Left colon (tissue), 2 donors: Measurements from ENCODE around the gene PBX4. TPM values are rescaled to one million over a fixed set of nuclear protein-coding genes. Genes with fewer than 3 reads are reported as not detected.
"Not testable (repeated sequence)": the region's sequence is repeated elsewhere in the genome, so short reads cannot be mapped to it uniquely, and the experiment has no call there.

ENCODE experiments used
- ATAC-seq: fragments of 200-7000 bp; cut with Tn5 transposase; one replicate; pipeline ENCODE4 v1.9.1; 2020; ENCODE audit warnings: mild to moderate bottlenecking, moderate library complexity
- DNase-seq, 2 donors: peaks; one replicate each; pipeline ENCODE4 v3.0.0-alpha.2; 2020
- intact Hi-C, 2 donors: fragments of 100-400 bp; cut with DNase I in 1 of 2; cut with micrococcal nuclease in 1 of 2; formaldehyde crosslinking; loops; one replicate each; pipeline versions ENCODE4 v1.11.2 to v1.14.0; 2022; cut with DNase I, micrococcal nuclease
- total RNA-seq, 2 donors: library from RNA; stranded (reverse); fragmentation: NEBNext Ultra II Directional; extraction: Animal tissue kit (Norgen Biotek cat#: 25700); gene quantifications; one replicate each; pipeline ENCODE4 v1.2.1, GENCODE V29; 2021
- donor health status: DM: no; HTN: no; CAD: no.
- donor health status: DM: yes; HTN: yes; CAD: no.

The PBX4 gene
- total RNA-seq, 2 donors from 2014 or later, result 2.5 to 2.9 TPM

DNA sequence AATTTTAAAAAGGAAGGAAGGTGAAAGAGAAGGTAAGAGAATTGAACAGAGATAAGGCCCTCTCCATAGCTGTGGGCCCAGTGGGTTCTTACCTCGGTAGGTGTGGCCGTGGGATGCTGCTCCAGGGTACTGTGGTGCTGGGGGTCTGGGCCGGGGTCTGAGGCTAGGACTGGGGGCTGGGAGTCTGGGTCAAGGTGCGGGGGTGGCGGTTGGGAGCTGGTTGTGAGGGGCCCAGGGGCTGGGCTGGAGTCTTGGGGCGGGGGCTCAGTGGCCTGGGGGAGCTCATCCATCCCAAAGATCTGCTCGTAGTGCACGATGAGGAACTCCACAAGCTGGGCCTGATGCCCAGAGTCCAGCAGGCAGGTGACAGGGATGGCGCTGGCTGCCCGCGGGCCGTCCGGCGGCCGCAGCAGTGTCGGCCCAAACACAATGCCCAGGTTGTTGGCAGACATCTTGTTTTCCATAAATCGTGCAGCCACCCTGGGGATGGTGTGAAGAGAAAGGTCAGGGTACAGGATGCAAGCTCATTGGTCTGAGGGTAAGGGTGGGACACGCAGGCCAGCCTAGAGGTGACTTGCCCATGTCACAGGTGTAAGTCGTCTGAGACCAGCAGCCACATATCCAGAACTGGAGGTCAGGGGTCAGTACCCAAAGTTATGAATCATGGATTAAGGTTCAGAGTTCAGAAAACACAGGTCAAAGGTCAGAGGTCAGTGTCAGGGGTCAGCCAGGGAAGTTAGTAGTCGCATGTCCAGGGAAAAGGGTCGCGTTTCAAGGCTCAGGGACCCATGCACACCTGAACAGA lies 15.4 kb upstream of the PBX4 start:
- ATAC-seq (no peak), DNase-seq (no peak)
- intact Hi-C loops, result no loop called here

DNA sequence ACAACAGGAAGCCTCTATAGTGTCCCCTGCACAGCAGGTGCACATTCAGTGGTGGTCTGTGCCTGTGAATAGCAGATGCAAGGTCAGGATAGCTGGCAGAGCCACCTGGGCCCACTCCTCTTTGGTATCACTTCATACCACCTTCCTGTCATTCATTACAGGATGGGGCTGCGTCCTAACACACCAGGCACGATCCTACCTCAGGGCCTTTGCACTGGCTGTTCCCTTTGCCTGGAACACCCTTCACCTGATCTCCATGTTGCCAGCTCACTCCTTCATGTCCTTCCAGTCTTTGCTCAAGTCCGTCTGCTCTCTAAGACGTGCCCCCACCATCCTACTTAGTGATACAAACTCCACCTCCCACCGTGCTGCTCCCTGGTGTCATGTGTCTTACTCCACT lies 14.2 kb upstream of the PBX4 start:
- no peak for DNase-seq
- intact Hi-C loops, result no loop called here
- no peak for ATAC-seq

DNA sequence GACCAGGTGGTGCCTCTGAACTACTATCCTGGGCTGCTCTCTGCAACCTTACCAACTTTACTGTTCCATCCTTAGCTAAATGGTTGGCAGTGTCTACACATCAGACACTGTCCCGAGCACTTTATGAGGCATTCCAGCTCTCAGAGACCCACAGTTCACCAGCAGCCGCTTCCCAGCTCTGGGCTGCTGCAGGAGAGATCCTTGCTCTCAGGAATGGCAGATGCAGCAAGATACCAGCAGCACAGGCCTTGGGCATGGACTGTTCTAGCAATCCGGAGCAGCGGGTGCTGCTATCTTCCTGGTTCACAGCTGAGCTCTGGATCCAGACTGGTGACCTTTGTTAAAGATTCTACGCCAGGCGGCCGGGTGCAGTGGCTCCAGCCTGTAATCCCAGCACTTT lies 12.9 kb upstream of the PBX4 start:
- DNase-seq, result no peak
- intact Hi-C loops, result no loop called here
- ATAC-seq, result no peak

DNA sequence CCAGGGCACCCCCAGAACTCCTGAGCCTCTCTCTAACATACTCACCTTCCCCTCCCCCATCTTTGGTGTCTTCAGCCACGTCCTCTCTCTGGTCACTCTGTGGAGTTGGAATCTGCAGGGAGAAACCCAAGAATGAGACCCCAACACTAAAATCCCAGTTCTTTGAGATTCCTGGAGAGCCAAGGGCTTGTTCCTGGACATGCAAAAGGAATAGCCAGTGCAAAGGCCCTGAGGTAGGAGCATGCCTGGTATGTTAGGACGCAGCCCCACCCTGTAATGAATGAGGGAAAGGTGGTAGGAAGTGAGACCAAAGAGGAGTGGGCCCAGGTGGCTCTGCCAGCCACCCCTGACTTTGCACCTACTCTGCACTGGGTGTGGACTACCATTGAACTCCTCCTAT lies 11.9 kb upstream of the PBX4 start:
- intact Hi-C loops, result no loop called here
- DNase-seq, result no peak
- ATAC-seq, result no peak

DNA sequence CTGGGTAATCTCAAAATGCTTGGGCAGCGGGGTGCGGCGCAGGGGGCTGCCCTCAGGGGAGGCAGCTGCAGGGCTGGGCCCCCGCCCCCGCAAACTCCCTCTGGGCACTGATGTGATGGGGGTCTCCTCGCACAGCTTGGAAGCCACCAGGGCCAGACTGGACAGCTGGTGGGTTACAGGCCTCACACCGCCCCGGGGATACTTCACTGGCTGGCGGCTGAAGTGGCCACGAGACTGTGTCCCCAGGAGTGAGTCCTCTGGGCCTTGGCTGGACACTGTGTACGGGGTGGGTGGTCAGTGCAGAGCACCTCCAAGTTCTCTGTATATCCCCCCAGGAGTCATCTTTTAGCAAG lies 11.6 kb upstream of the PBX4 start:
- ATAC-seq (no peak), DNase-seq (no peak)
- intact Hi-C loops, result no loop called here

DNA sequence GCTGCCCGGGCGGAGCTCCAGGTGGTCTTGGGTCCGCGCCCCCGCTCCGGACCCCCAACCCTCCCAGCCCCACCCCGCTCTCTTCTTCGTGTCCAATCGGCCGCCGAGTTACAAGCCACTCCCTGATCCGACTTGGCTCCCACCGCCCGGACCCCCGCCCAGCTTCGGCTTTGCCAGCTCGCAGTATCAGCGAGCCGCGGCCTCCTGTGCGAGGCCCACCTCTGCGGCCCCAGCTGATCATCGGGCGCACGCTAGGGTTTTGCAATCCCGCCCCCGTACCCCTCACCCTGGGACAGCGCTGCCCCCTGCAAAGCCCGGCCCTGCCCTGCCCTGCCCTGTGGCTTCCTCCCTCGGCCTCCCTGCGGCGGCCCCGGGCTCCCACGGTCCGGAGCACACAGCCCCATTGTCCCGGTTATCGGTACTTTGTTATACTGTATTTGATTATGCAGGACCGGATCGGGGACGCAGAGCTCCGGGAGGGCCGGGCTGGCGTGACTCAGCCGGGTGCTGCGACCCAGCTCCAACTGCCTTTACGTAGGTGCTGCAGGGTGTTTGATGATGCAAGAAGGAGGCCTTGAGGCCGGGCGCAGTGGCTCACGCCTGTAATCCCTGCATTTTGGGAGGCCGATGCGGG lies 10.1 kb upstream of the PBX4 start:
- intact Hi-C loops, result no loop called here
- ATAC-seq (peak; percentile 56), DNase-seq (peak; percentile 48 to 57)

DNA sequence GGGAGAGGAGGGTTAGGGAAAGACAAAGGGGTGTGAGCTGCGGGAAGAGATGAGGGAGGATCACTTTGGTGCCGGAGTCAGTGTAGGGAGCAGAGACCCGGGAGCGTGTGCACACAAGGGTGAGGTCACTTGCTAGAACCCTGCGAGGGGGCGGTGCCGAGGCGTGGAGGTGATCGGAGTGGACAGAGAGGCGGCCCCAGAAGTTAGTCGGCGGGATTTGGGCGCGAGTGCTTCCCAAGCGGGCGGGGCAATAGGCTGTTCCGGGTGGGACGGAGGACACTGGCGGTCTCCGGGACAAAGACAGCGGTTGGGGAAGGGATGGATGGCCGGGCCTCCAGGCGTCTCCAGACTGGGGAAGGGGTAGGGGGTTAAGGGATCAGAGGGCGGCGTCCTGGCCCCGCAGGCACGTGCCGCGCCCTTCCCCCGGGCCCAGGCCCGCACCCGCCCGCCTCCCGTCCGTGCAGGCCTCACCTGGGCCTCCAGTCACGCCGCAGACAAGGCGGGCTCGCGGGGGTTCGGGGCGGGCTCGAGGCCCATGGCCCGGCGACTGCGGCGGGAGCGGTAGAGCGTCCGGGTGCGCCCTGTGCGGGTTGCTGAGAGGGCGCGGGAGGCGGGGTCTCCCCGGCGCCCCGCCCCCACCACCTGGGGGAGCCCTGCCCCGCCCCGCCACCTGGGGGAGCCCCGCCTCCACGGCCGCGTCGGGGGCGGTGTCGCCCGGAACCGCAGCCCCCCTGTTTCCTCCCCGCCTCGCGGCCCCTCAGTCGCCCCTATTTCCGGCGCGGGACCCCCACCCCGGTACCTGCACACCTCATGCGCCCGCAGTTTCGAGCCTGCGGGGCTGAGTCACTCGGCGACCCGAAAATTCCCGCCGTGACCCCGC lies 9.4 kb upstream of the PBX4 start, which contains the start of gene LPAR2:
LPAR2 (minus strand) TSS at position 600 of the 880 bp plus-strand sequence. CDS start 945 bp downstream, outside the sequence.
- DNase-seq (peak; percentile 74 to 83), ATAC-seq (peak; percentile 88)
- intact Hi-C loops, result no loop called here

DNA sequence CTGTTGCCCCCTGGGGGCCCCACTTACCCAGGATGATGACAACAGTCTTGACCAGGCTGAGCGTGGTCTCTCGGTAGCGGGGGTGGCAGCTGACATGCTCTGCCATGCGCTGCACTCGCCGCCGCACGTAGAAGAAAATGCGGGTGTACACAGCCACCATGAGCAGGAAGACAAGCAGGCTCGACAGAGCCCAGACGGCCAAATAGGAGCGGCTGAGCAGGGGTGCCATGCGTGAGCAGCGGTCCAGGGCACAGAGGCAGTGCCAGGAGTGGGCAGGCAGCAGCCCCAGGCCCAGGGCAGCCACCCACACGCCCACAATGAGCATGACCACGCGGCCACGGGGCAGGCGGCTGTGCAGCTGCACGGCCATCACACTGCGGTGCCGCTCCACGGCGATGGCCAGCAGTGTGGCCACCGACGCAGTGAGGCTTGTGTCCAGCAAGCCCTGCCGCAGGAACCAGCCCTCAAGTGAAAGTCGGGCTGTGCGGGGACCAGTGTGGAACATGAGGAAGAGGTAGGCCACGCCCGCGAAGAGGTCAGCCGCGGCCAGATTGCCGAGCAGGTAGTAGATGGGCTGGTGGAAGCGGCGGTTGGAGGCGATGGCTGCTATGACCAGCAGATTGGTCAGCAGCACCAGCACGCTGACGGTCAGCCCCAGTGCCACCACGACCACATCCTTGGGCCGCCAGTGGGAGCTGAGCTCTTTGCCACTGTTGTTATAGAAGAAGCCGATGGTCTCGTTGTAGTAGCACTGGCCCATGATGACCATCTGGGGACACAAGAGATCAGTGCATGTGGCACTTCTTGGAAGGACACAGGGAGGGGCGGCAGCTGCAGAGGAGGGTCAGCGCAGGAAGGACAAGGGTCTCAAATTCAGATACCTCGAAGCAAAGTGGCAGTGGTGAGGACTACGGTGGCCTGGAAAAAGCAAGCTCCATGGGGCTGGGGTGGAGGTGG lies 8.3 kb upstream of the PBX4 start:
- ATAC-seq (no peak), DNase-seq (peak in 1 of 2 donors; percentile 31)
- intact Hi-C loops, result no loop called here

DNA sequence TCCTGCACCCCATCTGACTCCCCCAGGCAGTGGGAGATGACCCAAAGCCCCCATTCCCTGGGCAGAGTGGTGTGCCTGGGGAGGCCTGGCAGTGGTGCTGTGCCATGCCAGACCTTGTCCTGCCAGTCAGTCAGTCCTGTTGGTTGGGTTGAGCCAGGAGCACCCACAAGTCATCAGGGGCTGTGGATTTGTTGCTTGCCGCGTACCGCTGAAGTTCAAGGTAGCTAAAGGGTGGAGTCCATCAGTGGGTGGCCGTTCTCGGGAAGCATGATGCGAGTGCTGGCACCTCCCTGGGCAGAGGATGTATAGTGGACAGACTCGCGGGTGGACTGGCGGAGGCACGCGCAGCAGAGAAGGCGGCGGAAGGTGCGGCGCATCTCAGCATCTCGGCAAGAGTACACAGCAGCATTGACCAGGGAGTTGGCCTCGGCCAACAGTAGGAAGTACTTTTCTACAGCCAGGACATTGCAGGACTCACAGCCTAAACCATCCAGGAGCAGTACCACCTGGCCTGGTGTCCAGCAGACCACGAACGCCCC lies 5.6 kb upstream of the PBX4 start:
- ATAC-seq, result no peak
- intact Hi-C loops, result no loop called here

DNA sequence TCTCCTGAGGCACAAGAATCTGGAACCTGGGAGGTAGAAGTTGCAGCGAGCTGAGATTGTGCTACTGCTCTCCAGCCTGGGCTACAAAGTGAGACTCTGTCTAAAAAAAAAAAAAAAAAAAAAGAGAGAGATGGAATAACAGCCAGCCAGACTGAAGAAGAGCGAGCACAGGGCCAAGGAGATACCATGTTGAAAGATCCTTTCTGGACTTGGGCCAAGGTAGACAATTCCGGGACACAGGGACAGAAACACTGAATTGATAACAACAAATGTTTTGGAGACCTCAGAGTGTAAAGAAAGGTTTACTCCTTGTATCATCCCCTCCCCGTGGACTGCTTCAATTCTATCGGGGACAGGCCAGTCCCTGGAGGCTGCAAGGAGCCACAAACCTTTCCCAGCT lies 4.9 kb upstream of the PBX4 start:
- intact Hi-C loops, result no loop called here
- ATAC-seq, result no peak
- no peak for DNase-seq

More for the DNA sequence above, 5.6 kb upstream of the PBX4 start:
- DNase-seq, result no peak

DNA sequence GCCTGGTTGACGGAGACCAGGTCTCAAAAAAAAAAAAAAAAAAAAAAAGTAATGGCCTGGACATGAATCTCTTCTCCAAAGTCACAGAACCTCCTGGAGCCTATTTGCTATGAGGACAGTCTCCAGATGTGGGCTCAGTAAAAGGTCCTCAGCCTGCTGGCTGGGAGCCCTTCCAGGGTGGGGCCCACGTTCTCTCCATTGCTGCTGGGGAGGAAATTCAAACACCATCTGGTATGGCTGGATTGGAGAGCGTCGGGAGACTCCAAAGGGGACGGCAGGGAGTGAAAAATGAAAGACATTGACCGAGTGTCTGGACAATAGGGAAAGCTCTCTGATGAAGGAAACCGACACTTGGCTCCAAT lies 1.3 kb upstream of the PBX4 start:
- peak; percentile 27 for ATAC-seq
- DNase-seq, result no peak
- intact Hi-C loops, result no loop called here

DNA sequence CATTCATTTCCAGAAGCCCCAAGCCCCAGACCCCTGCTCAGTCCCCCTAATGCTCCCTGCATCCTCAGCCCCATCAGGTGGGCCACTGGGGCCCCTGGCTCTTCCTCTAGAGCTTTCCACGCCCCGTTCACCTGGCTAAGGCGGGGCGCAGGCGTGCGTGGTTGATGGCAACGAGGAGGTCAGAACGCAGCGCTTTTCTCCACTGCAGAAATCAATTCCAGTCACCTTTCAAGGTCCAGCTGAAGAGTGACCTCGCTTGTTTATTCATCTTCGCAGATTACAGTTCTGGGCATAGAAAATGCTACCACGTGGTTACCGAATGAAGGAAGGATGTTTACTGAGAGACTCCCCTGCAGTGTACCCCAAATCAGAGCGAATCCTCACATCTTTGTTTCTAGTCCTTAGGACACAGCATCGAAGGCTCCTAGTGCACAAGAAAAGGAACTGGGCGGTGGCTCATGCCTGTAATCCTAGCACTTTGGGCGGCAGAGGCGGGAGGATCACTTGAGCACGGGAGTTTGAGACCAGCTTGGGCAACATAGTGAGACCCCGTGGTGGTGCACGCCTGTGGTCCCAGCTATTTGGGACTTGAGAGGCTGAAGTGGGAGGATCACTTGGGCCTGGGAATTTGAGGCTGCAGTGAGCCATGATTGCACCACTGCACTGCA lies 828 bp upstream of the PBX4 start:
- ATAC-seq (no peak), DNase-seq (no peak)
- intact Hi-C loops, result no loop called here

DNA sequence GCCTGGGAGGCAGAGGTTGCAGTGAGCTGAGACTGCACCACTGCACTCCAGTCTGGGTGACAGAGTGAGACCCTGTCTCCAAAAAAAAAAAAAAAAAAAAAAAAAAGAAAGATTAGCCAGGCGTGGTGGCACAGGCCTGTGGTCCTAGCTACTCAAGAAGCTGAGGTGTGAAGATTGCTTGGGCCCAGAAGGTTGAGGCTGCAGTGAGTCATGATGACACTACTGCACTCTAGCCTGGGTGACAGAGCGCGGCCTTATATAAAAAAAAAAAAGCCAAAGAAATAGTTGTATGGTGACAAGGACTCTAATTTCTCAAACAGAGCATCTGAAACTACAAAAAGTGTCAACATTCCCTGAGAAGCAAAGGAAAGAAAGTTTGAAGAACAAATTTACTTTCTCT lies 3.4 kb downstream of the PBX4 start:
- intact Hi-C loops, result no loop called here
- no peak for ATAC-seq
- DNase-seq, result no peak

DNA sequence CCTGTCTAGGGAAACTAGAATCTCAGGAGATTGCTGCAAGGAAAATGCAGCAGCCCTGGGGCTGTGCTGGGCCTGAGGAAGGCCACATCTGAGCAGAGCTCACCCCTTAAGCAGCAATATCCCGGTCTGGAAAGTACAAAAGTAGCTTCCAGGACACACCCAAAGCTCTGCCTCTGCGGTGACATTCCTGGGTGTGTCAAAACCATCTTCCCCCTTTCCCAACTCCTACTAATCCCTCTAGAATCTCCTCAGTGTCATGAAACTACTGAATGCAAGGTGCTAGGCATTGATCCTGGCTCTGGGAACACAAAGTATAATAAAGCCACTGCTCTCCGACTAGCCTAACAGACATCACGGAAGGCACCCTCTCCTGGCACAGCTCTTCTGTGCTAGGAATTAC lies 5.0 kb downstream of the PBX4 start:
- intact Hi-C loops, result no loop called here
- DNase-seq (no peak), ATAC-seq (peak; percentile 76)

DNA sequence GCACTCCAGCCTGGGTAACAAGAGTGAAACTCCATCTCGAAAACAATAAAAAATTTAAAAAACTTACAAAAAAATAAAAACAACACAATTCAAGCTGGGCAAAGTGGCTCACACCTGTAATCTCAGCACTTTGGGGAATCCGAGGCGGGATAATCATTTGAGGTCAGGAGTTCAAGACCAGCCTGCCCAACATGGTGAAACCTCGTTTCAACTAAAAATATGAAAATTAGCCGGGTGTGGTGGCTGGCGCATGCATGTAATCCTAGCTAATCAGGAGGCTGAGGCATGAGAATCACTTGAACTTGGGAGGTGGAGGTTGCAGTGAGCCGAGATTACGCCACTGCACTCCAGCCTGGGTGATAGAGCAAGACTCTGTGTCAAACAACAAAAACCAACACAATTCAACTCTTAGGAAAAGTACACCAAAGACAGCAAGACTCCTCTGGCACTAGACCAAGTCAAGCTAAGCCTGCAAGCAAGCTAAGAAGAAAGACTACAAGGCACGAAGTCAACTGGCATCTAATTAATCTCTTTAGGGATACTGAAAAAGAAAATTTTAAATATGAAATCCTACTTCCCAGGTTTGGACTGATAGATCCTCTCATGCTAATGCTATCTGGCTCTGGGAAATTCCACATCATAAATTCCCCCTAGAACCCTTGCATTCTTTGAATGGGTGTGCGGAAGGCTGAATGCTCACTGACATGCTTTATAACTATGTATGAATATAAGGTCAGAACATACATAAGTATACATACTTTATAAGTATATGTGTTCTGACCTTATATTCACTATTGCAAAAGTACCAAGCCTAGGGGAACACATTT lies 7.9 kb downstream of the PBX4 start:
- ATAC-seq, result no peak
- no peak for DNase-seq
- intact Hi-C loops, result no loop called here

DNA sequence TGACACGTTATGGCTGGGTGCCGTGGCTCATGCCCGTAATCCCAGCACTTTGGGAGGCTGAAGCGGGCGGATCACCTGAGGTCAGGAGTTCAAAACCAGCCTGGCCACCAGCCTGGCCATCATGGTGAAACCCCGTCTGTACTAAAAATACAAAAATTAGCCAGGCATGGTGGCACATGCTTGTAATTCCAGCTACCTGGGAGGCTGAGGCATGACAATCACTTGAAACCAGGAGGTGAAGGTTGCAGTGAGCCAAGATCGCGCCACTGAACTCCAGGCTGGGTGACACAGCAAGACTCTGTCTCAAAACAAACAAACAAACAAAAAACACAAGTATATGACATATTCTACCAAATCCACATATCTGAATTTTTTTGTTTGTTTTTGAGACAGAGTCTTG lies 11.8 kb downstream of the PBX4 start:
- DNase-seq, intact Hi-C loops, ATAC-seq: not testable (repeated sequence)

DNA sequence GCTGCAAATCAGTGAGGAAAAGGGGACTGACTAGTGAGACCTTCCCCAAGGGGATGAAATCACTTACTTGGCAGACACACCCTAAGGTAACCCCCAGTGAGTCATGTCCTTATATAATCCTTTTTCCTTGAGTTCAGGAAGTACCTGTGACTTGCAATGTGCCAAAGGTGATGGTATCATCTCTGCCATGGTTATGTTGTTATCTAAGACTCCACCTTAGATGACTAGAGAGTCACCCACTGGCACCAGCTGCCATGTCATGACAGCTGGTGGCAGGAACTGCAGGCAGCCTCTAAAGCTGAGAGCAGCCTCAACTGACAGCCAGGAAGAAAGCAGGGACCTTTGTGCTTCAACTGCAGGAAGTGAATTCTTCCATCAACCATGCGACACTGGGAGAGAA lies 12.5 kb downstream of the PBX4 start:
- DNase-seq, result peak; percentile 60 to 80
- intact Hi-C loops, result no loop called here
- ATAC-seq, result peak; percentile 93
